GM06990 (cell line): ENCODE measurements around the gene PORCN.

Experiments
- DNase-seq: peaks from one replicate; pipeline ENCODE4 v3.0.0-alpha.2; 2011; ENCODE audit not compliant: insufficient read length; ENCODE audit errors: extremely low read depth
- H3K27me3 ChIP-seq: replicated peaks from 2 replicates; pipeline ENCODE4 v1.6.0; 2011; ENCODE audit warnings: low read length; ENCODE audit not compliant: control insufficient read depth, insufficient read depth
- H3K36me3 ChIP-seq: 2 replicates; pipeline ENCODE4 v1.5.1; 2011; ENCODE audit warnings: low read length; ENCODE audit not compliant: control insufficient read depth, insufficient read depth
- H3K4me3 ChIP-seq: replicated peaks from 2 replicates; pipeline ENCODE4 v1.5.1; 2011; ENCODE audit warnings: low read depth, mild to moderate bottlenecking, control low read depth, low read length
- TF ChIP-seq, protein P1 (sequence below): IDR thresholded peaks from 2 replicates; pipeline ENCODE4 v1.5.1; 2011; ENCODE audit warnings: low read length, control low read depth, mild to moderate bottlenecking, inconsistent platforms; ENCODE audit not compliant: insufficient read depth, poor library complexity, severe bottlenecking

Gene PORCN

GRCh38 chrX:48505481-48505880 lies 3.3 kb upstream of the PORCN start:
- H3K4me3 ChIP-seq, result no peak overlapping the region
- TF ChIP-seq, protein P1, sequence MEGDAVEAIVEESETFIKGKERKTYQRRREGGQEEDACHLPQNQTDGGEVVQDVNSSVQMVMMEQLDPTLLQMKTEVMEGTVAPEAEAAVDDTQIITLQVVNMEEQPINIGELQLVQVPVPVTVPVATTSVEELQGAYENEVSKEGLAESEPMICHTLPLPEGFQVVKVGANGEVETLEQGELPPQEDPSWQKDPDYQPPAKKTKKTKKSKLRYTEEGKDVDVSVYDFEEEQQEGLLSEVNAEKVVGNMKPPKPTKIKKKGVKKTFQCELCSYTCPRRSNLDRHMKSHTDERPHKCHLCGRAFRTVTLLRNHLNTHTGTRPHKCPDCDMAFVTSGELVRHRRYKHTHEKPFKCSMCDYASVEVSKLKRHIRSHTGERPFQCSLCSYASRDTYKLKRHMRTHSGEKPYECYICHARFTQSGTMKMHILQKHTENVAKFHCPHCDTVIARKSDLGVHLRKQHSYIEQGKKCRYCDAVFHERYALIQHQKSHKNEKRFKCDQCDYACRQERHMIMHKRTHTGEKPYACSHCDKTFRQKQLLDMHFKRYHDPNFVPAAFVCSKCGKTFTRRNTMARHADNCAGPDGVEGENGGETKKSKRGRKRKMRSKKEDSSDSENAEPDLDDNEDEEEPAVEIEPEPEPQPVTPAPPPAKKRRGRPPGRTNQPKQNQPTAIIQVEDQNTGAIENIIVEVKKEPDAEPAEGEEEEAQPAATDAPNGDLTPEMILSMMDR, result no peak
- H3K36me3 ChIP-seq, result no peaks in the 10 kb centered on the region
- H3K27me3 ChIP-seq, result no peaks in the 10 kb centered on the region
- DNase-seq, result no peak

GRCh38 chrX:48507246-48507645 lies 1.5 kb upstream of the PORCN start:
- no peaks in the 10 kb centered on the region for H3K36me3 ChIP-seq
- TF ChIP-seq, protein P1, result no peak
- no peak overlapping the region for H3K4me3 ChIP-seq
- no peaks in the 10 kb centered on the region for H3K27me3 ChIP-seq
- no peak for DNase-seq

- no peaks in the 10 kb centered on the region for H3K27me3 ChIP-seq
- DNase-seq, result no peak
- peak overlapping the region; percentile 67 for H3K4me3 ChIP-seq
- TF ChIP-seq, protein P1, result no peak
- H3K36me3 ChIP-seq, result no peaks in the 10 kb centered on the region; the same call in 1 of the 2 replicates
These were observed 426 bp downstream of the PORCN start for GRCh38 chrX:48509245-48509590.

GRCh38 chrX:48509619-48510018 lies 827 bp downstream of the PORCN start:
- DNase-seq, result no peak
- Histone ChIP-seq H3K4me3 (peak overlapping the region; percentile 67), H3K36me3 (no peaks in the 10 kb centered on the region; the same call in 1 of the 2 replicates), H3K27me3 (no peaks in the 10 kb centered on the region)
- TF ChIP-seq, protein P1, result no peak

DNA sequence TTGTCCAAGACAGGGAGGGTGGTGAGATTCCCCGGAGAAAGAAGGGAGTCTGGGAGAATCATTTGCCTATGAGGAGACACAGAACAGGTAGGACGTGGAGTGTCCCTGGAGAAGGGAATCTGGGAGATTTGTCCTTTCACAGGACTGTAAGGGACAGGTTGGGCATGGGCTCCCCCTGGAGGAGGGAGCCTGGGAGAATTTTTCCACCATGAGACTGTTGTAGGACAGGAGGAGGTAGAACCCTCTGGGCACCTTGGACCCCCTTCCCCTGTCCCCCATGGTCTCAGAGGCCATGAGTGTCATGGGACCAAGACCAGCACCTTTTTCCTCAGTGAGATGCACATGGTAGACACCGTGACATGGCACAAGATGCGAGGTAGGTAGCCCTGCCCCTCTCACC lies 2.8 kb downstream of the PORCN start:
- no peaks in the 10 kb centered on the region for H3K27me3 ChIP-seq
- H3K36me3 ChIP-seq, result no peaks in the 10 kb centered on the region; the same call in 1 of the 2 replicates
- TF ChIP-seq, protein P1, result peak; percentile 31
- DNase-seq, result no peak
- H3K4me3 ChIP-seq, result no peak overlapping the region

DNA sequence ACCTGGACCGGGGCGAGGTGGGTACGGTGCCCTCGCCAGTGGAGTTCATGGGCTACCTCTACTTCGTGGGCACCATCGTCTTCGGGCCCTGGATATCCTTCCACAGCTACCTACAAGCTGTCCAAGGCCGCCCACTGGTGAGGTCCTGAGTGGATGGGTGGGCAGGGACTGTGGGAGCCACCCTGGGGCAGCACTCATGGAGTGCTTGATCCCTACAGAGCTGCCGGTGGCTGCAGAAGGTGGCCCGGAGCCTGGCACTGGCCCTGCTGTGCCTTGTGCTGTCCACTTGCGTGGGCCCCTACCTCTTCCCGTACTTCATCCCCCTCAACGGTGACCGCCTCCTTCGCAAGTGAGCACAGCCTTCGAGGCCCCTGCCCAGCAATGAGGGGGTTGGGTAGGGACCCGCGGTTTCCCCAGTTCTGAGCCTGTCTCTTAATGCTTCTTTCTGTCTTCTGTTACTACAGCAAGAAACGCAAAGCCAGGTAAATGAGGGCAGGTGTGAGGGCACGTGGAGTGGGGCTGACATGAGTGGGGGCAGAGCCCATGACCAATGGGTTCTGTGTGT lies 3.7 kb downstream of the PORCN start:
- no peak for DNase-seq
- TF ChIP-seq, protein P1, result no peak
- H3K27me3 ChIP-seq, result no peaks in the 10 kb centered on the region

More for the DNA sequence above, 3.7 kb downstream of the PORCN start:
- no peak overlapping the region for H3K4me3 ChIP-seq
- no peaks in the 10 kb centered on the region; the same call in 1 of the 2 replicates for H3K36me3 ChIP-seq
